Activated CD8-positive, alpha-beta memory T cell treated with anti-CD3 and anti-CD28 coated beads for 36 hours (primary cell): ENCODE measurements around the gene FAM9C. TPM values are rescaled to one million over a fixed set of nuclear protein-coding genes. Genes with fewer than 3 reads are reported as not detected.
"Not testable (repeated sequence)": the region's sequence is repeated elsewhere in the genome, so short reads cannot be mapped to it uniquely, and the experiment has no call there.

Source experiments
- CTCF ChIA-PET: fragments of 350-600 bp; sonication (Branson Sonifier 250); formaldehyde crosslinking; loops from one replicate; lab custom pipeline; 2021; ENCODE audit warnings: antibody characterized with exemption; lab: Charles Lee
- POLR2A ChIA-PET: fragments of 350-600 bp; sonication (Branson Sonifier 250); formaldehyde crosslinking; loops from one replicate; lab custom pipeline; 2021; ENCODE audit warnings: antibody characterized with exemption; lab: Charles Lee
- total RNA-seq, 2 experiments: library from RNA; stranded (reverse); gene quantifications; one replicate each; pipeline ENCODE4 v1.2.3, GENCODE V29; 2021

FAM9C gene
- total RNA-seq, 2 experiments from 2014 or later, result not detected

- ChIA-PET CTCF (interaction anchor here (0.7 to 1.1 kb wide), 4 partner anchors 9 to 133 kb away, joined by 3 to 4 read pairs (median 4); no protein-coding TSS in a partner anchor), POLR2A (interaction anchor here (0.6 to 1.0 kb wide), 6 partner anchors 9 to 608 kb away, joined by 3 to 8 read pairs (median 3); no protein-coding TSS in a partner anchor)
These were observed 37.2 kb upstream of the FAM9C start for GRCh38 chrX:13081395-13082205.

GRCh38 chrX:13080128-13080795 is 35.8 kb upstream of the FAM9C start:
- ChIA-PET CTCF (interaction anchor here (1.4 kb wide), 1 partner anchor 133 kb away, joined by 3 read pairs; no protein-coding TSS in a partner anchor), POLR2A (no interaction called here)

- POLR2A ChIA-PET, result interaction anchor here (0.7 to 0.8 kb wide), 2 partner anchors 8 to 74 kb away, joined by 3 to 4 read pairs; no protein-coding TSS in a partner anchor
These were observed 34.5 kb upstream of the FAM9C start for GRCh38 chrX:13078739-13079444.

GRCh38 chrX:13077168-13077567 is 32.7 kb upstream of the FAM9C start:
- ChIA-PET CTCF (interaction anchor here (0.8 to 1.4 kb wide), 8 partner anchors 11 to 411 kb away, joined by 3 to 8 read pairs (median 4); no protein-coding TSS in a partner anchor), POLR2A (interaction anchor here (0.6 to 1.8 kb wide), 4 partner anchors 10 to 72 kb away, joined by 3 to 12 read pairs (median 8); no protein-coding TSS in a partner anchor)

More at GRCh38 chrX:13078739-13079444, 34.5 kb upstream of the FAM9C start:
- CTCF ChIA-PET, result interaction anchor here (0.9 to 1.4 kb wide), 2 partner anchors 14 to 132 kb away, joined by 3 read pairs; no protein-coding TSS in a partner anchor

- CTCF ChIA-PET, result interaction anchor here (0.8 to 1.4 kb wide), 9 partner anchors 12 to 412 kb away, joined by 3 to 8 read pairs (median 4); no protein-coding TSS in a partner anchor
- POLR2A ChIA-PET, result interaction anchor here (0.6 to 1.8 kb wide), 7 partner anchors 11 to 121 kb away, joined by 3 to 12 read pairs (median 5); no protein-coding TSS in a partner anchor
These were observed 31.9 kb upstream of the FAM9C start for GRCh38 chrX:13076176-13076961.

GRCh38 chrX:13074297-13075262 is 30.2 kb upstream of the FAM9C start:
- ChIA-PET CTCF (interaction anchor here (1.4 kb wide), 1 partner anchor 23 kb away, joined by 4 read pairs; no protein-coding TSS in a partner anchor), POLR2A (interaction anchor here (1.0 kb wide), 1 partner anchor 23 kb away, joined by 4 read pairs; no protein-coding TSS in a partner anchor)

GRCh38 chrX:13069771-13070416 is 25.5 kb upstream of the FAM9C start:
- CTCF ChIA-PET, result no interaction called here
- POLR2A ChIA-PET, result no interaction called here

GRCh38 chrX:13068651-13069050 is 24.2 kb upstream of the FAM9C start:
- ChIA-PET CTCF (no interaction called here), POLR2A (no interaction called here)

- POLR2A ChIA-PET, result no interaction called here
- CTCF ChIA-PET, result no interaction called here
These were observed 23.4 kb upstream of the FAM9C start for GRCh38 chrX:13067773-13068172.

- POLR2A ChIA-PET, result no interaction called here
- CTCF ChIA-PET, result no interaction called here
These were observed 22.0 kb upstream of the FAM9C start for GRCh38 chrX:13066391-13066790.

- ChIA-PET CTCF (interaction anchor here (1.1 kb wide), 2 partner anchors 14 to 17 kb away, joined by 3 read pairs; no protein-coding TSS in a partner anchor), POLR2A (no interaction called here)
These were observed 20.3 kb upstream of the FAM9C start for GRCh38 chrX:13064599-13065143.

GRCh38 chrX:13063124-13063523 is 18.7 kb upstream of the FAM9C start:
- POLR2A ChIA-PET, result not testable (repeated sequence)
- CTCF ChIA-PET, result interaction anchor here (0.6 kb wide), 1 partner anchor 161 kb away, joined by 3 read pairs; no protein-coding TSS in a partner anchor

- POLR2A ChIA-PET, CTCF ChIA-PET: not testable (repeated sequence)
These were observed 17.9 kb upstream of the FAM9C start for GRCh38 chrX:13062331-13062730.

GRCh38 chrX:13061215-13061708 is 16.8 kb upstream of the FAM9C start:
- POLR2A ChIA-PET, CTCF ChIA-PET: not testable (repeated sequence)

GRCh38 chrX:13059637-13060499 is 15.4 kb upstream of the FAM9C start:
- CTCF ChIA-PET, result no interaction called here
- POLR2A ChIA-PET, result no interaction called here
